ENCODE data around the gene POLR3B. TPM values are rescaled to one million over a fixed set of nuclear protein-coding genes. Genes with fewer than 3 reads are reported as not detected.

The POLR3B gene
- total RNA-seq, 1 donor = 16.8 TPM

DNA sequence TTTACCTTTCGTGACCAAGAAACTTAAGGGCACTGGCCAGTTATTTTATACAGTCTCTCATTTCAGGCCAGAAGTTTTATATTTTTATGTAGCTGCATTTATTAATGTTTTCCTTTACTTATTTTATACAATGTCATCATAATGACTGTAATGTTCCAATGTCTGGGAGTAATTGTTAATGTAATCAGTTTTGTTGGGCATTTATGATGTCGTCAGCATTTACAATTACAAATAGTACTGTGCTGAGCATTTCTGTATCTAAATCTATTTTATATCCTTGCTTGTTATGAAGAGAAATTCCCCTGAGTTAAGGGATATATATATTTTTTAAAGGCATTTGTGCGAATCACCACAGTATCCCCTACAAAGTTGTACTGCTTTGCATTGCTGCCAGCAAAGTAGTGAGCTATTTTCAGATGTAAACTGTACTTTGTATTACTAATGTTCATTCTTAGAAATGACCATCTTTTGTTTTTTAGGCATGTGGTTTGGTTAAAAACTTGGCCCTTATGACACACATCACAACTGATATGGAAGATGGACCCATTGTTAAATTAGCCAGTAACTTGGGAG, 74.4 kb downstream of the POLR3B start:
- H3K4me3 ChIP-seq (ENCODE audit: low read depth, low read length) = no peak overlapping the region
- no peak for DNase-seq (ENCODE audit: low read depth)
- TF ChIP-seq, protein P1, sequence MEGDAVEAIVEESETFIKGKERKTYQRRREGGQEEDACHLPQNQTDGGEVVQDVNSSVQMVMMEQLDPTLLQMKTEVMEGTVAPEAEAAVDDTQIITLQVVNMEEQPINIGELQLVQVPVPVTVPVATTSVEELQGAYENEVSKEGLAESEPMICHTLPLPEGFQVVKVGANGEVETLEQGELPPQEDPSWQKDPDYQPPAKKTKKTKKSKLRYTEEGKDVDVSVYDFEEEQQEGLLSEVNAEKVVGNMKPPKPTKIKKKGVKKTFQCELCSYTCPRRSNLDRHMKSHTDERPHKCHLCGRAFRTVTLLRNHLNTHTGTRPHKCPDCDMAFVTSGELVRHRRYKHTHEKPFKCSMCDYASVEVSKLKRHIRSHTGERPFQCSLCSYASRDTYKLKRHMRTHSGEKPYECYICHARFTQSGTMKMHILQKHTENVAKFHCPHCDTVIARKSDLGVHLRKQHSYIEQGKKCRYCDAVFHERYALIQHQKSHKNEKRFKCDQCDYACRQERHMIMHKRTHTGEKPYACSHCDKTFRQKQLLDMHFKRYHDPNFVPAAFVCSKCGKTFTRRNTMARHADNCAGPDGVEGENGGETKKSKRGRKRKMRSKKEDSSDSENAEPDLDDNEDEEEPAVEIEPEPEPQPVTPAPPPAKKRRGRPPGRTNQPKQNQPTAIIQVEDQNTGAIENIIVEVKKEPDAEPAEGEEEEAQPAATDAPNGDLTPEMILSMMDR (IDR thresholded peaks at IDR 0.05; ENCODE audit: insufficient read depth, low read depth, low read length) = no peak

DNA sequence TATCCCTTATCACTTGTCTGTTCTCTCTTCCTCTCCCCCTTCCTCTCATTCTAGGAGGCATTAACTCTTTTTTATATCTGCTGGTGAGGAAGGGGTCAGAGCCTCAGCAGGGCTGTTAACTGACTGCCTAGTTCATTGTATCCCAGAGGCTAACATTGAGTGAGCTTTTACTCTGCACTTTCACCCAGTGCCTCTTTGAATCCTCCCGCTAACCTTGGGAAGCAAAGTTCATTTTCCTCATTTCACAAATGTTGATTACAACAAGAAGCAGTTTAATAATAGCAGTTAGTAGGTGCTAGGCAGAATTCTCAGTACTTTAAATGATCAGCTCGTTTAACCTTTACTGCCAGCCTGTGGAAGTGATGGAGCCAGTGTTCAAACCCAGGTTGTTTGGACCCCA, 75.5 kb downstream of the POLR3B start:
- H3K4me3 ChIP-seq (ENCODE audit: low read depth, low read length) = no peak overlapping the region
- TF ChIP-seq, protein P1 (IDR thresholded peaks at IDR 0.05; ENCODE audit: insufficient read depth, low read depth, low read length) = no peak
- DNase-seq (ENCODE audit: low read depth) = no peak

DNA sequence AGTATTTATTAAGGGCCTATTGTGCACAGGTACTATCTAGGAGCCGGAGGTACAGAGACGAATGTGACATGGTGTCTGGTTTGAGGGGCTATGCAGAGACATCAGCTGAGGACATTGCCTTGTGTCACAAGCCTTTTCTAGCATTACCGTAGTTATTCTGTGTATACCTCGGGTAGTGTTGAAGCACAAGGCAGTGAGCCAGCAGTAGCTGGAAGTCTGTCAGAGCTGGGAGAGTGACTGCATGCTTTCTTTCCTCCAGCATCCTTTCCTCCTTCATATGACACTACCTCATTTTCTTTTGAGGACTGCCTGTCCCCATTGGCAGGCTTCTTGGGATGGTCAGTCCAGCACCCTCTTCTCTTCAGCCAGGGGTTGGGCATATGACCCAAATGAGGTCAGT, 77.0 kb downstream of the POLR3B start:
- DNase-seq (ENCODE audit: low read depth) = no peak
- TF ChIP-seq, protein P1 (IDR thresholded peaks at IDR 0.05; ENCODE audit: insufficient read depth, low read depth, low read length) = no peak
- H3K4me3 ChIP-seq (ENCODE audit: low read depth, low read length) = no peak overlapping the region

DNA sequence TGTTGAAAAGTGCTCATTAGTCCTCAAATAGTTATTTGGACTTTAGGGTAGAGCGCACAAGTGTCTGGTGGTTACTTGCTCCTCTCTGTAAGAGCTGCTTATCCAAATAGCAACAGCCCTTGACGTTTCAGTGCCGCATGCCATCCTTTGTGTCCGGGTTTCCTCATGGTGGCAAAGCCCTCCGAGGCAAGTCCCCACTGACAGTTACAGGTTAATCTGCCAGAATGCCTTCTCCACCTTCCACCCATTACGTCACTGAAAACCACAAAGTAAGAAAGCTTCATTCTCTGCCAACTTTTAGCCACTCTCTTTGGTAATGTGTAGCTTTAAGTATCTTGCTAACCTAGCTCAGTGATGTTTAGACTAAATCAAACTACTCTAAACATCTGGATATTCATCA, 78.6 kb downstream of the POLR3B start:
- no peak for DNase-seq (ENCODE audit: low read depth)
- no peak overlapping the region for H3K4me3 ChIP-seq (ENCODE audit: low read depth, low read length)
- TF ChIP-seq, protein P1 (IDR thresholded peaks at IDR 0.05; ENCODE audit: insufficient read depth, low read depth, low read length) = no peak

DNA sequence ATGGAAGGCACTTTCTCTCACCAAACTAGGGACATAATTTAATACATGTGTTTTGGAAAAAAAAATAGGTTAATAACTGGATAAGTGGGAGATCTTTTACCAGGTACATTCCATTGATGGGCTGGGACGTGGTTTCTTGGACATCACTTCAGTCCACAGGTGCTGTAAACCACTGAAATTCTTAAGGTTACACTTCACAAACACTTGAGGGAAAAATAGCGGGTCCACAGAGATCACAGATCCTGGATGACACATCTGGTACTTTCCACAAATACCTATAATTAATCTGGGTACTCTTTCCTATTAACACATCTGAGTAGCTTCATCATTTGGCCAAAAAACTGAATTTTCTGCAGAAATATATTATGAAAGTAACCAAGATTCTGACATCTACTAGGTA, 85.0 kb downstream of the POLR3B start:
- TF ChIP-seq, protein P1 (IDR thresholded peaks at IDR 0.05; ENCODE audit: insufficient read depth, low read depth, low read length) = no peak
- no peak overlapping the region for H3K4me3 ChIP-seq (ENCODE audit: low read depth, low read length)
- DNase-seq (ENCODE audit: low read depth) = no peak

DNA sequence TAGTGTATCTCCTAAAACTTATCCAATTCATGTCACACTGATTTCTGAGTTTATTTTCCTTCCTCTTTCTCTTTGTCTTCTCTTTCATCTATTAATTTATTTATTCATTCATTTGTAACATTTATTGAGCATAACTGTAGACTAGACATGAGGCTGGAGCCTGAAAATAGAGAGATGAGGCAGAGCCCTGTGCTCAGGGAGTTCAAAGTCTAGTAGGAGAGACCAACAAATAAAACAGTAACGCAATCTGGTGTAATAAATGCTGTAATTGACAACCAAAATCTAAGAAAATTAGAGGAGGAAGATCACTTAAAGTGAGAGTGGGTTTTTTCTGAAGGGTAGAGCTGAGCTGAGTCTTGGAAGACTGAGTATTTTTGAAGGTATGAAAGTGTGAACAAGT, 87.5 kb downstream of the POLR3B start:
- DNase-seq (ENCODE audit: low read depth) = no peak
- no peak overlapping the region for H3K4me3 ChIP-seq (ENCODE audit: low read depth, low read length)
- TF ChIP-seq, protein P1 (IDR thresholded peaks at IDR 0.05; ENCODE audit: insufficient read depth, low read depth, low read length) = no peak

DNA sequence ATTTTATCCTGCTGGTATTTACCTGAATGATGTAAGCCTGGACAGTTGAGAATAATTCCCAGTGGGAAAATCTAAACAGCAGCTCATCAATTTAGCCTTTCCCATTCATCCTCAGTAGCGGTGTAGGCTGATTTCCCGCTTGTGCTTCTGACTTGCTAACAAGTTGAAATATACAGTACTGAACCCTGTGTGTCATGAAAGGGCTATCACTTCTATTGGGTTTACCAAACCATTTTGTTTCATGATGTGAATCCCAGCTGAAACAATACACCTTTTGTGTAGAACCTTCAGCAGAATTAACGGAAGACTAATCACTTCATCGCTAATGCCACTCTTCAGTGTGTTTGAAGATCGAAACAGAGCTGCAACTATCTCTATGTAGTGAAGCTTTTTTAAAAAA, 88.4 kb downstream of the POLR3B start:
- TF ChIP-seq, protein P1 (IDR thresholded peaks at IDR 0.05; ENCODE audit: insufficient read depth, low read depth, low read length) = no peak
- DNase-seq (ENCODE audit: low read depth) = no peak
- no peak overlapping the region for H3K4me3 ChIP-seq (ENCODE audit: low read depth, low read length)
